HG03159 (cell line): ENCODE measurements around the gene FTO.

Source experiments
- ATAC-seq: cut with Tn5 transposase; IDR thresholded peaks from one replicate; pipeline ENCODE4 v1.9.1; 2021; ENCODE audit warnings: mild to moderate bottlenecking, moderate library complexity; ENCODE audit not compliant: unreplicated experiment

Gene FTO

DNA sequence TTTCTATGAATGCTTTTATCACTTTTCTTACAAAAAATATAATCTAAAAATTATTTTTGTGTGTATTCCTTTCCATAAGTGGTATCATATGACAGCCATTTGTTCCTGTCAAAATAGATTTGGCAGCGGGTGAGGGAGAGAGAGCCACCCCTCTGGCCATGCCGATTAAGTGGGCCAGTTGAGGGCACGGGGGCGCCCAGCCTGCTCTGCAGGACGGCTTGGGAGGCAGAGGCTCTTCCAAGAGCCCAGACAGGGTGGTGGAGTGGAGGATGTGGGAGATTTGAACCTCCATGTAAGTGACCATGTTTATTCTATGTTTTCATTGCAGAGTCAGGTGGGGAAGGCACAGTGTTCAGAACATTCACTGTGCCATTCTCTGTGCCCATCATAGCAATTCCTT, 493.8 kb downstream of the FTO start:
- ATAC-seq = no peak

DNA sequence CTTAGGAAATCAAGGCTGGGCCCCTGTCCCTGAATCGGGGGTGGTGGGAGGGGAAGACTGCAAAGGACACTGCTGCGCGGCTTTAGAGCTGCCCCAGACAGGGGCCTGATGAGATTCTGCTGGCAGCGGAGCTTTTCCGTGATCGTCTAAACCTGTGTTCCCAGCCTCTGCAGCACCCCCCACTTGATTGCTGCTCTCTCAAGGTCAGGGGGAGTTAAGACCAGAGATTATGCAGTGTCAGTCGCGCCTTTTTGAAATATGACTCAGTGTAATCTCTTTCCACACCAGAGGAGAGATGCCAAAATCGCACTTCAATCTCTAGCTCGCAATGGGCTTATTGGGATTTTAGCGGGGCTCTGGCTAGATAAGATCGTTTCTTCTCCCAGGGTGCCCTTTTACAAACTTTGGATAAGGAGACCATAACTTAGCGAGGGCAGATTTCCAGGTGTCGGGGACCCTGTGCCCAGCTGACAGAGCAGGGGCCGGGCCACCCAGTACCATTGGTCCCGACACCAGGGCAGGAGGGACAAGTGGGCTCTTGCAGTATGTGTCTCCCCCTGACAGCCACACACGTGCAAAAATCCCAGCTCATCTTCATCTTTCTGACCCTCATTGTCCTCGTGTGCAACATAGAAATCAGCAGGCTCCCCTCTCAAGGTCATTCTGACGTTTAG, 495.7 kb downstream of the FTO start:
- ATAC-seq = no peak

- no peak for ATAC-seq
Observed at GRCh38 chr16:54200161-54200534, 496.2 kb downstream of the FTO start.

DNA sequence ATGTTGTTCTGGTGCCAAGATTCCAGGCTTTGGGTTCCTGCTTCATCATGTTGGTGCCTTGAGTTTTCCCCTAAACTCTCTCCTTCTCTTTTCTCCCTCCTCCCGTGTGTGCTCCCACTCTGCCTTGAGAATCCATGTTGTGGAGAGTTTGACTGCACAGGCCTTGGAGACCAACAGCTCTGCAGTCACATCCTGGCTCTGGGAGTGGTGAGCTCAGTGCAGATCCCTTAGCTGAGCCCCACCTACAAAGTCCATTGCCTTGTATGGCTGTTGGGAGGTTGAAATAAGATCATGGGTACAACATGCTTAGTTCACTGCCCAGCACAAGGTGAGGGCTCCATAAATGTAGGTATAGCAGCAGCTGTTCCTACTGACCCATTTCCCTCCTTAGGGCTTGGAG, 496.8 kb downstream of the FTO start:
- no peak for ATAC-seq

DNA sequence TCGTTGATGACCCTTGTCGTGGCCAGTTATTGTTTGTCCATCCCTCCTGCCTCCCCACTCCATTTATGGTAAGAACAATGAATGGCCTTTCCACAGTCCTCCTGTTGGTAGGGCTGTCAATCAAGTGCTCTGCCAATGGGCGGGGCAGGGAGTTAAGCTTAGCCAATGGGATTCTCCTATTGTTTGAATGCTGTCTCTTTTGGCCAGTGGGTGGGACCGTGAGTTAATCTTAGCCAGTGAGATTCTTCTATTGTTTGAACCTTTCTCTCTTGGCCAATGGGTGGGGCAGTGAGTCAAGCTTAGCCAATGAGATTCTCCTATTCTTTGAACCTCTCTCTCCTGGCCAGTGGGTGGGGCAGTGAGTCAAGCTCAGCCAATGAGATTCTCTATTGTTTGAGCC, 497.2 kb downstream of the FTO start:
- ATAC-seq = no peak
